Mesenchymal stem cell (in vitro differentiated cells and primary cell): ENCODE measurements around the gene PRRC2A.

ENCODE experiments used
- DNase-seq: peaks from one replicate; pipeline ENCODE4 v3.0.0-alpha.2; 2013
- H2AFZ ChIP-seq: one replicate; pipeline ENCODE4 v1.6.1; 2013; ENCODE audit warnings: low read depth, mild to moderate bottlenecking, control low read depth, inconsistent platforms, low read length, moderate library complexity
- H2AK5ac ChIP-seq: 2 replicates; pipeline ENCODE4 v1.6.1; 2013; ENCODE audit warnings: low read length, moderate library complexity, mild to moderate bottlenecking, inconsistent platforms; ENCODE audit not compliant: severe bottlenecking
- H2BK120ac ChIP-seq: one replicate; pipeline ENCODE4 v1.6.1; 2013; ENCODE audit warnings: low read depth, mild to moderate bottlenecking, inconsistent platforms, low read length, moderate library complexity
- H2BK12ac ChIP-seq, 2 experiments: one replicate each; pipeline ENCODE4 v1.6.1; 2013; ENCODE audit warnings: inconsistent platforms in 2 of 2, low read length in 2 of 2, mild to moderate bottlenecking in 2 of 2, moderate library complexity in 2 of 2, control low read depth in 1 of 2
- H2BK15ac ChIP-seq: one replicate; pipeline ENCODE4 v1.6.1; 2013; ENCODE audit warnings: mild to moderate bottlenecking, low read depth, inconsistent platforms; ENCODE audit not compliant: poor library complexity, severe bottlenecking
- H2BK5ac ChIP-seq: 2 replicates; pipeline ENCODE4 v1.6.1; 2013; ENCODE audit warnings: low read depth, mild to moderate bottlenecking, low read length, control low read depth, inconsistent platforms; ENCODE audit not compliant: poor library complexity, severe bottlenecking
- H3K14ac ChIP-seq, 2 experiments: one replicate each; pipeline ENCODE4 v1.6.1; 2013; ENCODE audit warnings: inconsistent platforms in 2 of 2, low read length in 2 of 2, control low read depth in 1 of 2, mild to moderate bottlenecking in 1 of 2, moderate library complexity in 1 of 2
- H3K18ac ChIP-seq, 2 experiments: one replicate each; pipeline ENCODE4 v1.6.1; 2013; ENCODE audit warnings: inconsistent platforms in 2 of 2, low read length in 2 of 2, control low read depth in 1 of 2, low read depth in 1 of 2, mild to moderate bottlenecking in 1 of 2
- H3K23ac ChIP-seq, 2 experiments: one replicate each; pipeline ENCODE4 v1.6.1; 2013; ENCODE audit warnings: inconsistent platforms in 2 of 2, low read length in 2 of 2, mild to moderate bottlenecking in 2 of 2, moderate library complexity in 2 of 2, control low read depth in 1 of 2
- H3K27ac ChIP-seq: 2 replicates; pipeline ENCODE4 v1.5.1; 2013; ENCODE audit warnings: mild to moderate bottlenecking, moderate library complexity, low read length, control low read depth, inconsistent platforms; ENCODE audit not compliant: poor library complexity, severe bottlenecking
- H3K27me3 ChIP-seq, 2 experiments: 2 replicates each; pipeline versions ENCODE4 v1.6.1 to v1.7.0; 2013; ENCODE audit warnings: low read length in 2 of 2, mild to moderate bottlenecking in 2 of 2, moderate library complexity in 2 of 2, control low read depth in 1 of 2, inconsistent platforms in 1 of 2; ENCODE audit not compliant: control insufficient read depth in 1 of 2, insufficient read depth in 1 of 2
- H3K36me3 ChIP-seq, 2 experiments: 2 replicates each; pipeline versions ENCODE4 v1.6.1 to v1.7.0; 2013; ENCODE audit warnings: low read length in 2 of 2, control low read depth in 1 of 2, inconsistent platforms in 1 of 2, low read depth in 1 of 2, mild to moderate bottlenecking in 1 of 2; ENCODE audit not compliant: insufficient read depth in 2 of 2, control insufficient read depth in 1 of 2
- H3K4ac ChIP-seq, 2 experiments: one replicate each; pipeline ENCODE4 v1.6.1; 2013; ENCODE audit warnings: inconsistent platforms in 2 of 2, low read length in 2 of 2, mild to moderate bottlenecking in 2 of 2, moderate library complexity in 2 of 2, control low read depth in 1 of 2, low read depth in 1 of 2
- H3K4me1 ChIP-seq: 2 replicates; pipeline ENCODE4 v1.6.1; 2013; ENCODE audit warnings: low read depth, low read length, control low read depth; ENCODE audit not compliant: control insufficient read depth, insufficient read depth
- H3K4me2 ChIP-seq: 2 replicates; pipeline ENCODE4 v1.6.1; 2013; ENCODE audit warnings: low read length, mild to moderate bottlenecking, inconsistent platforms; ENCODE audit not compliant: poor library complexity, severe bottlenecking
- H3K4me3 ChIP-seq, 2 experiments: 2 replicates each; pipeline versions ENCODE4 v1.5.1 to v1.7.0; 2013; ENCODE audit warnings: low read length in 2 of 2, mild to moderate bottlenecking in 2 of 2, control low read depth in 1 of 2, low read depth in 1 of 2; ENCODE audit not compliant: insufficient read depth in 1 of 2
- H3K79me1 ChIP-seq: replicated peaks from 2 replicates; pipeline ENCODE4 v1.6.1; 2013; ENCODE audit warnings: mild to moderate bottlenecking, control low read depth, low read length, inconsistent platforms; ENCODE audit not compliant: poor library complexity, severe bottlenecking
- H3K9ac ChIP-seq: 2 replicates; pipeline ENCODE4 v1.7.0; 2013; ENCODE audit warnings: mild to moderate bottlenecking, low read length, moderate library complexity
- H3K9me3 ChIP-seq: 2 replicates; pipeline ENCODE4 v1.7.0; 2013; ENCODE audit warnings: mild to moderate bottlenecking, low read length; ENCODE audit not compliant: control insufficient read depth
- H4K8ac ChIP-seq: one replicate; pipeline ENCODE4 v1.6.1; 2013; ENCODE audit warnings: inconsistent platforms, mild to moderate bottlenecking, low read length, moderate library complexity
- H4K91ac ChIP-seq: one replicate; pipeline ENCODE4 v1.6.1; 2013; ENCODE audit warnings: mild to moderate bottlenecking, low read length, inconsistent platforms
- WGBS: methylation state at CpG from one replicate; pipeline ENCODE4 v1.1.7; 2013; ENCODE audit warnings: mixed read lengths; 5-methylcytosine and 5-hydroxymethylcytosine counted together

The PRRC2A gene

DNA sequence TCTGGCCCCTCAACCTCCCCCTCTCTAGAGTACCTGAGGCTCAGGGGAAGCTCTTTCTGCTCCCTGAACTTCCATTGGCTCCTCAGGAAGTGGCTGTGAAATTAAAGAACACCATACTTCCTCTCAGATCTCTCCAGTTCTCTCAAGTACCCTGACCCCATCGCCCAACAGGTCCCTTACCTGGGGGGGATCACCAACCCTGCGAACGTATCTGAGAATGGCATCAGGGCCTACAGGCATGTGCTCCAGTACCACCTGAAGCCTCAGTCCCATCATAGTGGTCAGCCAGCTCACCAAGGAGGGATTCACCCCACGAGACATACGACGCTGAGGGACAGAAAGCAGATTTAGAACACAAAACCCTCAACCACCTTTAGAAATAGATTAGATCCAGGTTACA lies 20.1 kb downstream of the PRRC2A start:
- WGBS: 93% methylated on average over 3 of the region's 6 CpGs
- Histone ChIP-seq H3K27ac (no peak overlapping the region), H3K79me1 (peaks cover 27% of the 10 kb centered on the region), H3K9ac (no peak overlapping the region), H3K18ac (no peak overlapping the region), H2AFZ (no peak overlapping the region), H3K27me3 (no peaks in the 10 kb centered on the region), H3K9me3 (no peaks in the 10 kb centered on the region), H2BK15ac (no peak overlapping the region), H3K4me2 (no peak overlapping the region), H3K36me3 (peaks cover 85 to 94% of the 10 kb centered on the region in 2 experiments), H3K4ac (no peak overlapping the region), H3K4me1 (peaks cover 3% of the 10 kb centered on the region), H3K14ac (no peak overlapping the region), H2BK12ac (no peak overlapping the region), H2BK120ac (no peak overlapping the region), H3K23ac (no peak overlapping the region), H4K8ac (no peak overlapping the region), H4K91ac (no peak overlapping the region), H3K4me3 (no peak overlapping the region), H2BK5ac (no peak overlapping the region), H2AK5ac (no peak overlapping the region)
- DNase-seq: no peak

DNA sequence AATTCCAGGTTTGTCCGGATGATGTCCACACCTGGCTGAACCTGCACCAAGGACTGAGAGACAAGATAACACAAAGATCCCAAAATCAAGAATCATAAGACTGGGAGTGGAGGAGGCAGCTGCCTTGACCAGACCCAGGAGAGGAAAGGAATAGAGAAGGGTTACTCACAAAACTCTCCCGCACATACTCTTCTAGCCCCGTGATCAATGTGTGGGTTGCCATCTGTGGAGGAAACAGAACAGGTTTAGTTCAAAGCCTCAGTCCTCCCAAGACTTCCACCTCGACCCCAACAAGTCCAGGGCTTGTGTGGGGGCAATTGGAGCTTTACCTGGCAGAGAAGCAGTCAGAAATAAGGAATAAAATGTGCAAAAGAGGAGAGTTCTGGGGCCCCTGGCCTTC lies 20.9 kb downstream of the PRRC2A start:
- Histone ChIP-seq H2BK15ac (no peak overlapping the region), H3K79me1 (peaks cover 28% of the 10 kb centered on the region), H3K27me3 (no peaks in the 10 kb centered on the region), H3K4me2 (no peak overlapping the region), H3K23ac (no peak overlapping the region), H3K14ac (no peak overlapping the region), H4K8ac (no peak overlapping the region), H3K4ac (no peak overlapping the region), H2BK12ac (no peak overlapping the region), H3K4me1 (peaks cover 3% of the 10 kb centered on the region), H3K18ac (no peak overlapping the region), H2BK5ac (no peak overlapping the region), H2AFZ (no peak overlapping the region), H3K9me3 (no peaks in the 10 kb centered on the region), H4K91ac (no peak overlapping the region), H3K27ac (no peak overlapping the region), H2BK120ac (no peak overlapping the region), H3K36me3 (peaks cover 84 to 94% of the 10 kb centered on the region in 2 experiments), H2AK5ac (no peak overlapping the region), H3K9ac (no peak overlapping the region), H3K4me3 (no peak overlapping the region)
- DNase-seq: no peak
- 92% methylated on average over 2 of the region's 4 CpGs for WGBS

DNA sequence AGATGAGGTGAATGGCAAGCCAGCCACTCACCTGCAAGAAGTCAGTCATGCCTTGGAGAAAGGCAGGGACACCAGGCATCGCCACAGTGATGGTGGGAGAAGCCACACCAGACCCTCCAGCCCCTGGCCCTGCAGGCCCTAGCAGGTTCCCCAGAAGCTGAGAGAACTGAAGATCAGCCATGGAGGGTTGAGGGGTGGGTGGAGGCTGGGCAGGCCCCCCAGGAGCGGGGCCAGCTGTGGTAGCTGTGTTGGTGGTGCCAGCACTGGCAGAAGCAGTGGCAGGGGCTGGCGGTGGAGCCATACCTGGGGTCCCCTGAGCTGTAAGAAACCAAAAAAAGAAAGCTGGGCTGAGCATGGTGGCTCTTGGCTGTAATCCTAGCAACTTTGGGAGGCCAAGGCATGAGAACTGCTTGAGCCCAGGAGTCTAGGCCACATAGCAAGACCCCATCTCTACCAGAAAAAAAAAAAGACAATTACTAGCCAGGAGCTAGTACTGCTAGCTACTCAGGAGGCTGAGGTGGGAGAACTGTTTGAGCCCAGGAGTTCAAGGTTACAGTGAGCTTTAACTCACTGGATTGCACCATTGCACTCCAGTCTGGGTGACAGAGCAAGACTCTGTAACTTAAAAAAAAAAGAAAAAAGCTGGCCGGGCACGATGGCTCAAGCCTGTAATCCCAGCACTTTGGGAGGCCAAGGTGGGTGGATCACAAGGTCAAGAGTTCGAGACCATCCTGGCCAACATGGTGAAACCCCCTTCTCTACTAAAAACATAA lies 22.5 kb downstream of the PRRC2A start:
- Histone ChIP-seq H4K91ac (no peak overlapping the region), H3K4ac (no peak overlapping the region), H3K27ac (no peak overlapping the region), H3K18ac (no peak overlapping the region), H4K8ac (no peak overlapping the region), H3K9ac (no peak overlapping the region), H2AK5ac (no peak overlapping the region), H2BK15ac (no peak overlapping the region), H3K79me1 (peaks cover 33% of the 10 kb centered on the region), H2BK5ac (no peak overlapping the region), H3K4me1 (peaks cover 2% of the 10 kb centered on the region), H3K36me3 (peaks cover 84 to 92% of the 10 kb centered on the region in 2 experiments), H3K9me3 (no peaks in the 10 kb centered on the region), H3K4me3 (no peak overlapping the region), H3K23ac (no peak overlapping the region), H3K4me2 (no peak overlapping the region), H2AFZ (no peak overlapping the region), H3K27me3 (no peaks in the 10 kb centered on the region), H2BK12ac (no peak overlapping the region), H3K14ac (no peak overlapping the region), H2BK120ac (no peak overlapping the region)
- 98% methylated on average over 5 of the region's 6 CpGs for WGBS
- no peak for DNase-seq

DNA sequence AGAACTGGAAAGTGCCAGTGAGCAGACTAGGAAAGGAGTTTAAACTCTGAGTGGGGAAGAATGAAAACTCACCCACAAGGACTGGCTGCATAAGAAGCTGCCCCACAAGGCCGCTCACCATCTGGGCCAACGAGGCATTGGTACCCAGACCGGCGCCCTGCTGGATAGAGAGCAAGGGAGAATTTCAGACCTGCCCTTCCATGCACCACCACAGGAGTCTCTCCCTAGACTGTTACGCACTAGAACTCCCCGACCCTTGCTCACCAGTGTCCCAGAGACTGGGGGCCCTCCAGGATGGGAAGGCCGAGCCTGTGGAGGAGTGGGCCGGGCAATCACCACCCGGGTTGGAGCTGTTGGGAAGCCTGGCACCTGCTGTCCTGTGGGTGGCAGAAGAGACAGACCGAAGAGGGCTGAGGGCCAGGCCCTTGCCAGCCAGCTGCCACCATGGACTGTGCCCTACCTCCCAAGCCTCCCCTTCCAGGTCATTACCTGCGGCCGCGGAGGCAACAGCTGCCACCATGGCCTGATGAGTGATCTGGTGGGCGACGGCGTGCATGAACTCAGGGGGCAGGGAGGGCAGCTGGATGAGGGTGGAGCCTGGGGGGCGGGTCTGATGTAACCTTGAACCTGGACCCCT lies 23.4 kb downstream of the PRRC2A start:
- Histone ChIP-seq H3K18ac (no peak overlapping the region), H3K27me3 (no peaks in the 10 kb centered on the region), H4K91ac (no peak overlapping the region), H3K4ac (no peak overlapping the region), H3K27ac (no peak overlapping the region), H3K9ac (no peak overlapping the region), H3K4me2 (no peak overlapping the region), H3K14ac (no peak overlapping the region), H2BK5ac (no peak overlapping the region), H4K8ac (no peak overlapping the region), H2BK12ac (no peak overlapping the region), H3K23ac (no peak overlapping the region), H2AFZ (no peak overlapping the region), H3K79me1 (peaks cover 41% of the 10 kb centered on the region), H2BK120ac (no peak overlapping the region), H3K36me3 (peaks cover 89 to 92% of the 10 kb centered on the region in 2 experiments), H3K9me3 (no peaks in the 10 kb centered on the region), H3K4me1 (peaks cover 5% of the 10 kb centered on the region), H2AK5ac (no peak overlapping the region), H2BK15ac (no peak overlapping the region), H3K4me3 (no peak overlapping the region)
- 99% methylated on average over 9 of the region's 17 CpGs for WGBS
- no peak for DNase-seq
